ENCODE results near the gene POLA2.

DNA sequence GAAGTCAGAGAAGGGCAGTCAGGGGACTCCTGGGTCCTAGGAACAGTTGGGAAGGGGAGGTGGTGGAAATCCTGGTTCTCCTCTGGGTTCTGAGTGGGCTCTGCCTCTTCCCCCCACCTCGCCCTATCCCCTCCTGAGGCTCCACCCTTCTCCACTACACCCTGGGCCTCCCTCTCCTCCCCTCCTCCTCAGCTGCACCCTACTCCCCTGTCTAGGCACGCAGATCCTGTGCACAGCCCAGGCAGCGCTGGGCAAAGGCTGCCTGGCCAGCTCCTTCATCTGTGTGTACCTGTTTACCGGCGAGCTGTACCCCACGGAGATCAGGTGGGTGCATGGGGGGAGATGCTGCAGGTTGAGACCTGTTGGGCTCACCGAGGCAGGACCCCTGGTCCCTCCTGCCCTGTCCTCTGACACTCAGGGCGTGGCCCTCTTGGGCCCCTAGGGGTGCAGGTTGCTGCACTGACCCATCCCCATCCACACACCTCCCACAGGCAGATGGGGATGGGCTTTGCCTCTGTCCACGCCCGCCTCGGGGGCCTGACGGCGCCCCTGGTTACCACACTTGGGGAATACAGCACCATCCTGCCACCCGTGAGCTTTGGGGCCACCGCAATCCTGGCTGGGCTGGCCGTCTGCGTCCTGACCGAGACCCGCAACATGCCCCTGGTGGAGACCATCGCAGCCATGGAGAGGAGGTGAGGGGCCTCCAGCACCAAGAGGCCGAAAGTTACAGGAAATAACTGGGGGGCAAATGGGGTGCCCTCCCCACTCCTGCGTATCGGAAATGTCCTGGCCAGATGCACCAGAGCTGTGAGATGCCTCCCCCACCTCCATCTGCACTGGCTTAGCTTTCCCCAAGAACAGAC lies 25.3 kb upstream of the POLA2 start:
- TF ChIP-seq, protein P1, sequence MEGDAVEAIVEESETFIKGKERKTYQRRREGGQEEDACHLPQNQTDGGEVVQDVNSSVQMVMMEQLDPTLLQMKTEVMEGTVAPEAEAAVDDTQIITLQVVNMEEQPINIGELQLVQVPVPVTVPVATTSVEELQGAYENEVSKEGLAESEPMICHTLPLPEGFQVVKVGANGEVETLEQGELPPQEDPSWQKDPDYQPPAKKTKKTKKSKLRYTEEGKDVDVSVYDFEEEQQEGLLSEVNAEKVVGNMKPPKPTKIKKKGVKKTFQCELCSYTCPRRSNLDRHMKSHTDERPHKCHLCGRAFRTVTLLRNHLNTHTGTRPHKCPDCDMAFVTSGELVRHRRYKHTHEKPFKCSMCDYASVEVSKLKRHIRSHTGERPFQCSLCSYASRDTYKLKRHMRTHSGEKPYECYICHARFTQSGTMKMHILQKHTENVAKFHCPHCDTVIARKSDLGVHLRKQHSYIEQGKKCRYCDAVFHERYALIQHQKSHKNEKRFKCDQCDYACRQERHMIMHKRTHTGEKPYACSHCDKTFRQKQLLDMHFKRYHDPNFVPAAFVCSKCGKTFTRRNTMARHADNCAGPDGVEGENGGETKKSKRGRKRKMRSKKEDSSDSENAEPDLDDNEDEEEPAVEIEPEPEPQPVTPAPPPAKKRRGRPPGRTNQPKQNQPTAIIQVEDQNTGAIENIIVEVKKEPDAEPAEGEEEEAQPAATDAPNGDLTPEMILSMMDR (IDR thresholded peaks at IDR 0.05), result no peak
- no peak for TF ChIP-seq RORB (CRISPR knock-in tag; IDR thresholded peaks at IDR 0.05)
- no peak for TF ChIP-seq PRDM15 (CRISPR knock-in tag; IDR thresholded peaks at IDR 0.05)
- TF ChIP-seq ETV6 (CRISPR knock-in tag; IDR thresholded peaks at IDR 0.05), result no peak
- no peak for TF ChIP-seq NR1H2 (CRISPR knock-in tag; IDR thresholded peaks at IDR 0.05)
- no peak for TF ChIP-seq ZNF317 (CRISPR knock-in tag; IDR thresholded peaks at IDR 0.05; ENCODE audit: borderline replicate concordance, low read depth)
